NT2/D1 (cell line): Measurements from ENCODE around the gene SLC5A10.

Source experiments
- SUZ12 ChIP-seq: IDR thresholded peaks from 2 replicates; pipeline ENCODE4 v1.6.1; 2011; ENCODE audit not compliant: insufficient read length, insufficient read depth; ENCODE audit errors: extremely low read depth
- YY1 ChIP-seq: IDR thresholded peaks from 2 replicates; pipeline ENCODE4 v1.6.1; 2011; ENCODE audit not compliant: insufficient read length, insufficient read depth
- ZNF274 ChIP-seq: IDR thresholded peaks from 2 replicates; pipeline ENCODE4 v1.6.1; 2011; ENCODE audit warnings: mild to moderate bottlenecking, low read depth, low read length

- no peak for TF ChIP-seq ZNF274
- no peak for TF ChIP-seq YY1
- no peak for TF ChIP-seq SUZ12
Measured at GRCh38 chr17:19021622-19022083, 69.7 kb downstream of the SLC5A10 start.
